T-cell (primary cell): ENCODE data around the gene MBP. TPM values are rescaled to one million over a fixed set of nuclear protein-coding genes. Genes with fewer than 3 reads are reported as not detected.

ENCODE experiments used
- ATAC-seq, 4 experiments: fragments of 200-7000 bp in 3 of 4; fragments of 150-1000 bp in 1 of 4; cut with Tn5 transposase; replicated peaks in 1 of 4; 1 replicate in 3 of 4; 2 replicates in 1 of 4; pipeline ENCODE4 v1.10.0; 2021; ENCODE audit warnings: moderate library complexity in 3 of 4, mild to moderate bottlenecking in 2 of 4, moderate number of reproducible peaks in 1 of 4
- CTCF ChIA-PET, 2 donors: fragments of 300-600 bp; sonication (Branson Sonifier 250); formaldehyde crosslinking; loops; one replicate each; lab custom pipeline; 2022; ENCODE audit warnings: antibody characterized with exemption in 2 of 2; lab: Charles Lee
- POLR2A ChIA-PET, 2 donors: fragments of 300-600 bp; sonication (Branson Sonifier 250); formaldehyde crosslinking; loops; one replicate each; lab custom pipeline; 2022; ENCODE audit warnings: antibody characterized with exemption in 2 of 2; lab: Charles Lee
- DNase-seq, 35 experiments: peaks; one replicate each; pipeline versions ENCODE4 v3.0.0 to v3.0.0-alpha.2; 2013 to 2023
- H3K27ac ChIP-seq: one replicate; pipeline ENCODE4 v1.5.1; 2013; ENCODE audit warnings: low read length
- H3K27me3 ChIP-seq, 2 experiments: replicated peaks in 1 of 2; 1 replicate in 1 of 2; 2 replicates in 1 of 2; pipeline versions ENCODE4 v1.6.1 to v1.7.0; 2013; ENCODE audit warnings: low read length in 1 of 2, mixed read lengths in 1 of 2; ENCODE audit not compliant: control insufficient read depth in 2 of 2, insufficient read depth in 2 of 2; ENCODE audit errors: extremely low read depth in 1 of 2
- H3K36me3 ChIP-seq, 2 donors: 1 replicate in 1 of 2; 2 replicates in 1 of 2; pipeline versions ENCODE4 v1.6.1 to v1.7.0; 2013; ENCODE audit warnings: low read length in 1 of 2; ENCODE audit not compliant: control insufficient read depth in 2 of 2, insufficient read depth in 1 of 2; ENCODE audit errors: extremely low read depth in 1 of 2
- H3K4me1 ChIP-seq, 2 experiments: 1 replicate in 1 of 2; 2 replicates in 1 of 2; pipeline versions ENCODE4 v1.6.1 to v1.7.0; 2013; ENCODE audit warnings: low read length in 2 of 2, mixed read lengths in 1 of 2; ENCODE audit not compliant: insufficient read depth in 2 of 2, control insufficient read depth in 1 of 2; ENCODE audit errors: extremely low read depth in 1 of 2
- H3K4me3 ChIP-seq, 2 donors: 1 replicate in 1 of 2; 2 replicates in 1 of 2; pipeline versions ENCODE4 v1.5.1 to v1.7.0; 2013; ENCODE audit warnings: mild to moderate bottlenecking in 2 of 2, low read length in 1 of 2, moderate library complexity in 1 of 2; ENCODE audit not compliant: control insufficient read depth in 1 of 2; ENCODE audit errors: extremely low read depth in 1 of 2
- H3K9me3 ChIP-seq: 2 replicates; pipeline ENCODE4 v1.7.0; 2013
- H3K27ac Mint-ChIP-seq, 2 donors: one replicate each; pipeline ENCODE4 v1.8.0; 2020 to 2021; ENCODE audit warnings: mild to moderate bottlenecking in 2 of 2, mixed read lengths in 2 of 2
- H3K27me3 Mint-ChIP-seq, 2 donors: one replicate each; pipeline ENCODE4 v1.8.0; 2021 to 2022; ENCODE audit warnings: mixed read lengths in 2 of 2
- H3K36me3 Mint-ChIP-seq: one replicate; pipeline ENCODE4 v1.8.0; 2021; ENCODE audit warnings: mixed read lengths
- H3K4me1 Mint-ChIP-seq, 3 donors: one replicate each; pipeline ENCODE4 v1.8.0; 2020 to 2022; ENCODE audit warnings: mixed read lengths in 3 of 3, mild to moderate bottlenecking in 1 of 3
- H3K4me3 Mint-ChIP-seq, 3 donors: one replicate each; pipeline ENCODE4 v1.8.0; 2020 to 2022; ENCODE audit warnings: mild to moderate bottlenecking in 3 of 3, mixed read lengths in 3 of 3, moderate library complexity in 3 of 3
- H3K9me3 Mint-ChIP-seq, 3 donors: one replicate each; pipeline ENCODE4 v1.8.0; 2020 to 2022; ENCODE audit warnings: mixed read lengths in 3 of 3
- WGBS: methylation state at CpG from one replicate; pipeline ENCODE4 v1.1.5; 2013; ENCODE audit warnings: missing lambda C conversion rate; ENCODE audit not compliant: insufficient coverage; 5-methylcytosine and 5-hydroxymethylcytosine counted together
- total RNA-seq, 35 experiments: library from RNA in 6 of 35; stranded (reverse) in 6 of 35; fragments of 120-200 nt in 1 of 35; gene quantifications; one replicate each; pipeline versions ENCODE4 v1.2.1 to v1.2.4 and lab custom pipeline; 2013 to 2026

The MBP gene
- total RNA-seq, 5 donors from 2014 or later (not counting 1 experiment from before 2014, with no cell fraction given), result 114 to 185 (median 152) TPM

DNA sequence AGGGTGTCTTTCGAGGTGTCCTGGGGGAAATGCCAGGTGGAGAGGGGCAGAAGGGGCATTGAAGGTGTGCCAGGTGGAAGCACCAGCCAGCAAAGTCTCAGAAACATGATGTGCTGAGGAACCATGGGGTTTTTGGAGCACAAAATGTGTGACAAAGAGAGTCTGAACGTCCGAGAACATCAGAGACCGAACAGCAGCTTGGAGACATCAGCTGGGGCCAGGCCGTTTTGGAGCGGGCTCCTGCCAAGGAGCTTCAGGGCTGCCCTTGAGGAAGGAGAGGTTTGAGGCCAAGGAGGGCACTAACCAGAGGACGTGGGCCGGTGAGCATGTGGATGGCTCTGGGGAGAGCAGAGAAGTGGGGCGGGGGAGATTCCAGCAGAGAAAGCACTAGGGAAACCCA, 5.3 kb upstream of the MBP start:
- Mint-ChIP-seq H3K36me3 (peaks cover 9% of the 10 kb centered on the region), H3K4me3 (no peak overlapping the region), H3K27me3 (no peaks in the 10 kb centered on the region), H3K4me1 (peaks cover 45 to 51% (median 47%) of the 10 kb centered on the region in 3 donors), H3K9me3 (peaks cover 0 to 10% (median 6%) of the 10 kb centered on the region in 3 donors), H3K27ac (peak overlapping the region; percentile 50 to 52)
- DNase-seq (no peak), ATAC-seq (no peak)
- H3K27ac ChIP-seq, result no peak overlapping the region
- CTCF ChIA-PET, result interaction anchor here in 1 of 2 donors (0.6 kb wide), 1 partner anchor 233 kb away, joined by 3 read pairs; no protein-coding TSS in a partner anchor
- peaks cover 23 to 47% of the 10 kb centered on the region in 2 experiments for H3K4me1 ChIP-seq
- H3K36me3 ChIP-seq, result no peaks in the 10 kb centered on the region
- 97% methylated on average over 9 of the region's 9 CpGs for WGBS
- POLR2A ChIA-PET, result interaction anchor here in 1 of 2 donors (0.7 to 0.9 kb wide), 2 partner anchors 10 to 16 kb away, joined by 3 to 6 read pairs; no protein-coding TSS in a partner anchor
- no peaks in the 10 kb centered on the region for H3K9me3 ChIP-seq
- H3K4me3 ChIP-seq, result no peak overlapping the region
- no peaks in the 10 kb centered on the region for H3K27me3 ChIP-seq

DNA sequence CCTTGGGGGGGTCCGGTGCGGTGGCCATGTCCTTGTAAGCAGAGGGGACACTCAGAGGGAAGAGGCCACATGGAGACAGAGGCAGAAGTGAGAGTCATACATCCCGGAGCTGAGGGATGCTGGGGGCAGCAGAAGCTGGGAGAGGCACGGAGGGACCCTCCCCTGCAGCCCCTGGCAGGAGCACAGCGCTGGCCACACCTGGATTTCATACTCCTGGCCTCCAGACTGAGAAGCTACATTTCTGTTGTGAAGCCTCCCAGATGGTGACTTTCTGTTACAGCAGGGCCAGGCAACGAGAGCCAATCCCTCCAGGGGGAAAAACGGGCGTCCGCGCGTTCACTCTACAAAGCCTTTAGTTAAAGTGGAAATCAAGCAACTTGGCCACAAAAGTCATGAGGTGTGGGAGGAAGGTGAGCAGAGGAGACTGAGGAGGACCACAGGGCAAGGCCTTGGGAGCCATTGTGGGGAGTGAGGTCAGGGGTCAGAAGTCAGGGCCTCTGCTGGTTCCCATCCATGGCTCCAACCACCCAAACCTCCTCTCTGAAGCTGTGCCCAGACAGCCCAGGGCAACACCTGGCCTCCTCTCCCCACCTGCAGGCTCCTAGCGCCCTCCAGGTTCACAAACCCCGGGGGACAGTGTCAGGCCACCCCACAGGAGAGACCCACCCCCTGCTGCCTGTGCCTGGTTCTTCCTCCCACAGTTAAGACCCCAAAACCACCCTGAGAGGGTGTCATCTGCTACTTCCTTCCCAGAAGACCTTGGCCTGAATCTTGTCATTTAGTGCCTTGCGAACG, 4.5 kb upstream of the MBP start:
- Mint-ChIP-seq H3K9me3 (peaks cover 0 to 2% (median 0%) of the 10 kb centered on the region in 3 donors), H3K4me1 (peaks cover 43 to 47% (median 44%) of the 10 kb centered on the region in 3 donors), H3K4me3 (no peak overlapping the region), H3K27ac (peak overlapping the region; percentile 28 to 50), H3K27me3 (no peaks in the 10 kb centered on the region), H3K36me3 (peaks cover 2% of the 10 kb centered on the region)
- no peak for DNase-seq
- Histone ChIP-seq H3K36me3 (no peaks in the 10 kb centered on the region), H3K27me3 (no peaks in the 10 kb centered on the region), H3K4me3 (no peak overlapping the region), H3K9me3 (no peaks in the 10 kb centered on the region), H3K4me1 (peaks cover 23 to 47% of the 10 kb centered on the region in 2 experiments), H3K27ac (no peak overlapping the region)
- ChIA-PET CTCF (interaction anchor here in 1 of 2 donors (0.8 kb wide), 1 partner anchor 33 kb away, joined by 3 read pairs; no protein-coding TSS in a partner anchor), POLR2A (no interaction called here)
- ATAC-seq, result no peak
- WGBS, result 89% methylated on average over 13 of the region's 15 CpGs

DNA sequence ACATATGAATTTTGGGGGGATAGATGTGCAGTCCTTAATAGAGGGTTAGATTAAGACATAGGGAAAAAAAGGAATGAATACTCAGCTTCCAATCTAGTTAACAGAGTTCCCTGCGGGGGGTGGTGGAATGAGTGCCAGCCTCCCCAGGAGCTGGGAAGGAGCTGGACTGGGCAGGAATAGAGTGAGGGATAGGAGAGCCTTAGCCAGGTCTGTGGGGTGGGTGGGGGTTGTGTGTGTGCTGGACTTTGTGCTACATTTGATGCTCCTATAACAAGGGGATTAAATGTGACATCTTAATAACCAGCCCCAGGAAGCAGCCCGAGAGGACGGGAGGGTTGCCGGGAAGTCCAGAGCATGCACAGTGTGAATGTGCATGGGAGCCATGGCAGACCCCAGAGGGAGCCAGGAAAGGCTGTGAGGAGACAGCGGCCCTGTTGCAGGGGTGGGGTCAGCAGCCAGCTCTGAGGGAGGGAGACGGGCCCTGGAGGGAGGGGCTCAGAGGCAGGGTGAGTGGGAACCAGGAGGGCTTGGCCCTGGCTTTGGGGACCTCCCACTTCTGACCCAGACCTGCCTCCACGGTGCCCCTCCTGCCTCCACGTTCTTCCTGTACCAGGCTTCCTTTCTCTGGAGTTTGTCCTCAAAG, 3.6 kb upstream of the MBP start:
- H3K36me3 ChIP-seq, result no peaks in the 10 kb centered on the region
- peaks cover 23 to 40% of the 10 kb centered on the region in 2 experiments for H3K4me1 ChIP-seq
- Mint-ChIP-seq H3K27me3 (no peaks in the 10 kb centered on the region), H3K4me1 (peaks cover 37 to 45% (median 38%) of the 10 kb centered on the region in 3 donors), H3K27ac (peak overlapping the region in 1 of 2 donors; percentile 53), H3K4me3 (no peak overlapping the region), H3K9me3 (no peaks in the 10 kb centered on the region), H3K36me3 (no peaks in the 10 kb centered on the region)
- no peak overlapping the region for H3K27ac ChIP-seq
- H3K27me3 ChIP-seq, result no peaks in the 10 kb centered on the region
- ATAC-seq (no peak), DNase-seq (no peak)
- ChIA-PET CTCF (no interaction called here), POLR2A (no interaction called here)
- H3K4me3 ChIP-seq, result no peak overlapping the region
- no peaks in the 10 kb centered on the region for H3K9me3 ChIP-seq
- 95% methylated on average over 3 of the region's 8 CpGs for WGBS

DNA sequence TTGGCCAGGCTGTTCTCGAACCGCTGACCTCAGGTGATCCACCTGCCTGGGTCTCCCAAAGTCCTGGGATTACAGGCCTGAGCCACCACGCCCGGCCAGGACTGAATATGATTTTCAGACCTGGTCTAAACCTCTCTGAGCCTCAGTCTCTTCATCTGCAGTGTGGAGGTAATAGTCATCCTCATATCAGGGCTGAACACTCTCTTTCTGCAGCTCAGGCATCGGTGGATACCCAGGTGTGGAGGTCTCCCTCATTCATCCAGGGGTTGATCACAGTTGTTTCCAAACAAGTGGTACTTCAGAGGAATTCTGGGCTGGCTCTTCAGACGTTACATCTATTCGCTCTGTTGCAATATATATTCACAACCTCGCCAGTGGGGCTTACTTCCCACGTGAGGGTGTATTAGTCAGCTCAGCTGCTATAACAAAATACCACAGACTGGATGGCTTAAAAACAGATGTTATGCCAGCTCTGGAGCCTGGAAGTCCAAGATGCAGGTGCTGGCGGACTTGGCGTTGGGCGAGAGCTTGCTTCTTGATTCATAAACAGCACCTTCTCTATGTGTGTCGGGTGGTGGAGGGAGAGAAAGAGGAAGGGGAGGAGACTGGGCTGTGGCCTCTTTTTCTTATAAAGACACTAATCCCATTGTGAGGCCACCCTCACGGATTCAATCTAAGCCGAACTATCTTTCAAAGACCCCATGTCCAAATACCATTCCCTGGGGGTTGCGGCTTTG, 2.9 kb upstream of the MBP start:
- peaks cover 34 to 44% (median 37%) of the 10 kb centered on the region in 3 donors for H3K4me1 Mint-ChIP-seq

DNA sequence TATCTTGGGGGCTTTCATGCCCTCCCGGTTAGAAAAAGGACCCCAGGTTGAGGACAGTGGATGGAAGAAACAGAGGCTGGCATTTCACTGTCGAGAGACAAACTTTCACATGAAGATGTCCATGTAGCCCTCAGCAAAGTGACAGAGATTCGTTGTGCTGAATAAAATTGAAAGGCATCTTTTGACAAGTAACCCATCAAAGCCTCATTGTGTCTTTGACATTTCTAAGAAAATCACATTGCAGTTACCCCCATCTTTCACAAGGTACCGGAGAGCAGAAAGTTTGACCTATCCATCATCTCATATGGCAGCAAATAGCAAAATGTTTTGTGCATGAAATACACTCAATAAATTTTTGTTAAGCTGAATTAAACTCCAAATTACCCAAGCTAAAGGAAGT, 2.0 kb upstream of the MBP start:
- H3K36me3 Mint-ChIP-seq, result peaks cover 5% of the 10 kb centered on the region
- H3K27ac ChIP-seq, result peak overlapping the region; percentile 57
- CTCF ChIA-PET, result interaction anchor here (0.7 to 1.5 kb wide), 3 partner anchors 32 to 114 kb away, joined by 3 read pairs; no protein-coding TSS in a partner anchor
- H3K27me3 ChIP-seq, result no peaks in the 10 kb centered on the region
- H3K9me3 ChIP-seq, result no peaks in the 10 kb centered on the region
- no peak overlapping the region for H3K4me3 ChIP-seq
- H3K4me1 ChIP-seq, result peaks cover 17 to 35% of the 10 kb centered on the region in 2 experiments
- DNase-seq (no peak), ATAC-seq (no peak)
- H3K4me3 Mint-ChIP-seq, result peak overlapping the region; percentile 60 to 84 (median 77)
- WGBS, result 71% methylated on average over 1 of the region's 4 CpGs
- no peaks in the 10 kb centered on the region for H3K27me3 Mint-ChIP-seq
- POLR2A ChIA-PET, result interaction anchor here (0.7 kb wide), 3 partner anchors 11 to 37 kb away, joined by 3 to 5 read pairs (median 3); no protein-coding TSS in a partner anchor
- H3K36me3 ChIP-seq, result peaks cover 0 to under 1% of the 10 kb centered on the region in 2 donors
- H3K4me1 Mint-ChIP-seq, result peaks cover 34 to 44% (median 37%) of the 10 kb centered on the region in 3 donors
- H3K9me3 Mint-ChIP-seq, result no peaks in the 10 kb centered on the region
- peak overlapping the region; percentile 95 to 97 for H3K27ac Mint-ChIP-seq

More for the DNA sequence above, 2.9 kb upstream of the MBP start:
- no peaks in the 10 kb centered on the region for H3K9me3 ChIP-seq
- ChIA-PET POLR2A (interaction anchor here in 1 of 2 donors (0.7 kb wide), 3 partner anchors 12 to 136 kb away, joined by 3 to 4 read pairs (median 3); no protein-coding TSS in a partner anchor), CTCF (no interaction called here)
- Mint-ChIP-seq H3K27ac (peak overlapping the region in 1 of 2 donors; percentile 53), H3K36me3 (no peaks in the 10 kb centered on the region), H3K4me3 (no peak overlapping the region), H3K27me3 (no peaks in the 10 kb centered on the region), H3K9me3 (no peaks in the 10 kb centered on the region)
- 84% methylated on average over 5 of the region's 16 CpGs for WGBS
- ATAC-seq (no peak), DNase-seq (no peak)
- no peaks in the 10 kb centered on the region for H3K36me3 ChIP-seq
- H3K4me1 ChIP-seq, result peaks cover 20 to 35% of the 10 kb centered on the region in 2 experiments
- H3K4me3 ChIP-seq, result no peak overlapping the region
- no peak overlapping the region for H3K27ac ChIP-seq
- H3K27me3 ChIP-seq, result no peaks in the 10 kb centered on the region
